Loucy (cell line): Measurements from ENCODE around the gene ZC3H18.

Experiments
- H2AFZ ChIP-seq: fragments of 200-600 bp; sonication (generic); 2 replicates; pipeline ENCODE4 v1.6.0; 2016; ENCODE audit warnings: antibody characterized with exemption, mild to moderate bottlenecking, low read length, moderate library complexity
- H3F3A ChIP-seq: fragments of 200-600 bp; 2 replicates; pipeline ENCODE4 v1.6.0; 2016; ENCODE audit warnings: antibody characterized with exemption, low read depth, mild to moderate bottlenecking
- H3K27me3 ChIP-seq: fragments of 200-600 bp; sonication (generic); 2 replicates; pipeline ENCODE4 v1.6.1; 2014; ENCODE audit warnings: low read length, mild to moderate bottlenecking; ENCODE audit not compliant: insufficient read depth, poor library complexity, severe bottlenecking
- H3K36me3 ChIP-seq: fragments of 200-600 bp; sonication (generic); 2 replicates; pipeline ENCODE4 v1.6.1; 2016; ENCODE audit warnings: low read length; ENCODE audit not compliant: insufficient read depth
- H3K4me1 ChIP-seq: fragments of 200-600 bp; sonication (generic); 2 replicates; pipeline ENCODE4 v1.5.1; 2014; ENCODE audit warnings: low read length, mild to moderate bottlenecking; ENCODE audit not compliant: insufficient read depth, poor library complexity, severe bottlenecking
- H3K4me2 ChIP-seq: fragments of 200-600 bp; sonication (generic); 2 replicates; pipeline ENCODE4 v1.6.0; 2014; ENCODE audit warnings: antibody characterized with exemption, low read length, low read depth, mild to moderate bottlenecking; ENCODE audit not compliant: poor library complexity, severe bottlenecking
- H3K4me3 ChIP-seq: fragments of 200-600 bp; sonication (generic); 2 replicates; pipeline ENCODE4 v1.5.1; 2014; ENCODE audit warnings: low read length, mild to moderate bottlenecking, mixed read lengths; ENCODE audit not compliant: poor library complexity, severe bottlenecking
- H3K79me2 ChIP-seq: fragments of 200-600 bp; sonication (generic); 2 replicates; pipeline ENCODE4 v1.6.1; 2014; ENCODE audit warnings: low read length; ENCODE audit not compliant: insufficient read depth
- H3K9ac ChIP-seq: fragments of 200-600 bp; sonication (generic); 2 replicates; pipeline ENCODE4 v1.6.0; 2014; ENCODE audit warnings: mild to moderate bottlenecking, low read depth, low read length, moderate library complexity; ENCODE audit not compliant: poor library complexity, severe bottlenecking
- H3K9me2 ChIP-seq: fragments of 200-600 bp; sonication (generic); replicated peaks from 2 replicates; pipeline ENCODE4 v1.6.1; 2016; ENCODE audit warnings: low read depth, low read length, mixed read lengths
- H3K9me3 ChIP-seq: fragments of 200-600 bp; sonication (generic); 2 replicates; pipeline ENCODE4 v1.6.1; 2014; ENCODE audit warnings: mild to moderate bottlenecking, antibody characterized with exemption, low read length, low read depth; ENCODE audit not compliant: insufficient read depth
- H4K20me1 ChIP-seq: fragments of 200-600 bp; sonication (generic); 2 replicates; pipeline ENCODE4 v1.6.0; 2014; ENCODE audit warnings: antibody characterized with exemption, low read length, mild to moderate bottlenecking; ENCODE audit not compliant: insufficient read depth, poor library complexity, severe bottlenecking
- CTCF ChIP-seq: fragments of 200-600 bp; sonication (generic); conservative IDR thresholded peaks from 2 replicates; pipeline ENCODE4 v1.5.1; 2014; ENCODE audit warnings: mild to moderate bottlenecking, antibody characterized with exemption, low read length
- EZH2phosphoT487 ChIP-seq: fragments of 200-600 bp; IDR thresholded peaks from 2 replicates; pipeline ENCODE4 v1.6.1; 2018; ENCODE audit warnings: antibody characterized with exemption, mild to moderate bottlenecking, moderate library complexity, borderline replicate concordance

The ZC3H18 gene

GRCh38 chr16:88622866-88623265 lies 52.7 kb downstream of the ZC3H18 start:
- no peaks in the 10 kb centered on the region for H3K79me2 ChIP-seq
- H4K20me1 ChIP-seq: no peaks in the 10 kb centered on the region
- TF ChIP-seq EZH2phosphoT487 (no peak), CTCF (no peak)
- peaks cover 32% of the 10 kb centered on the region; the same call in 1 of the 2 replicates for H3K36me3 ChIP-seq
- no peaks in the 10 kb centered on the region for H3K4me1 ChIP-seq
- H3K9ac ChIP-seq: no peak overlapping the region
- H3F3A ChIP-seq: no peaks in the 10 kb centered on the region
- no peaks in the 10 kb centered on the region for H3K9me3 ChIP-seq
- no peak overlapping the region for H2AFZ ChIP-seq
- no peaks in the 10 kb centered on the region for H3K9me2 ChIP-seq
- H3K4me2 ChIP-seq: no peak overlapping the region
- H3K4me3 ChIP-seq: no peak overlapping the region
- no peaks in the 10 kb centered on the region for H3K27me3 ChIP-seq

- H3K4me2 ChIP-seq: no peak overlapping the region
- H3K36me3 ChIP-seq: peaks cover 32% of the 10 kb centered on the region; the same call in 1 of the 2 replicates
- no peaks in the 10 kb centered on the region for H3K9me2 ChIP-seq
- no peak overlapping the region for H3K4me3 ChIP-seq
- H3K9me3 ChIP-seq: no peaks in the 10 kb centered on the region
- no peak overlapping the region for H2AFZ ChIP-seq
- TF ChIP-seq CTCF (no peak), EZH2phosphoT487 (no peak)
- H3K4me1 ChIP-seq: no peaks in the 10 kb centered on the region
- H3K9ac ChIP-seq: no peak overlapping the region
- no peaks in the 10 kb centered on the region for H3K79me2 ChIP-seq
- no peaks in the 10 kb centered on the region for H4K20me1 ChIP-seq
- no peaks in the 10 kb centered on the region for H3K27me3 ChIP-seq
- H3F3A ChIP-seq: no peaks in the 10 kb centered on the region
Observed at GRCh38 chr16:88623858-88624257, 53.7 kb downstream of the ZC3H18 start.

DNA sequence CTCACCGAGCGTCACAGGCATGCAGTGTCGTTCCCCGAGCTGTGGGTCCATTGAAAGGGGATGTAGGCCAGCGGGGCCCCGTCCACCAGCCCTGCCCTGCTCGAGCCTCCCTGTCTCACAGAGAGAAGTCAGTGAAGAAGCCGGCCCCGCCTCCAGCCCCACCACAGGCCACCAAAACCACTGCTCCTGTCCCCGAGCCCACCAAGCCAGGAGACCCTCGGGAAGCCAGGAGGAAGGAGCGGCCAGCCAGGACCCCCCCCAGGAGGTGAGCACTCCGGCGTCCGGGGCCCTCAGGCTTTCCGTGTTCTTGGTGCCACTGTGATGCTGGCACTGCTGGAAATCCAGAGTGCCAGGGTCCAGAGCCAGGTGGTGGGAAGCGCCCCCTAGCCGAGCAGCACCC lies 54.3 kb downstream of the ZC3H18 start:
- no peaks in the 10 kb centered on the region for H3K9me2 ChIP-seq
- H3F3A ChIP-seq: no peaks in the 10 kb centered on the region
- no peaks in the 10 kb centered on the region for H3K9me3 ChIP-seq
- H3K4me3 ChIP-seq: no peak overlapping the region
- H3K4me1 ChIP-seq: no peaks in the 10 kb centered on the region
- TF ChIP-seq EZH2phosphoT487: no peak
- no peak for TF ChIP-seq CTCF
- no peak overlapping the region for H3K4me2 ChIP-seq
- no peaks in the 10 kb centered on the region for H3K27me3 ChIP-seq
- no peak overlapping the region for H2AFZ ChIP-seq
- H3K9ac ChIP-seq: no peak overlapping the region
- peaks cover 32% of the 10 kb centered on the region; the same call in 1 of the 2 replicates for H3K36me3 ChIP-seq
- H4K20me1 ChIP-seq: no peaks in the 10 kb centered on the region
- no peaks in the 10 kb centered on the region for H3K79me2 ChIP-seq
